WTC11 (cell line): Measurements from ENCODE around the gene GARNL3.

Source experiments
- NFATC4 ChIP-seq: fragments of 250-450 bp; sonication (Bioruptor Pico); IDR thresholded peaks from 2 replicates; pipeline ENCODE4 v1.9.0; 2021; ENCODE audit warnings: mild to moderate bottlenecking
- PREB ChIP-seq: sonication (generic); formaldehyde crosslinking; IDR thresholded peaks from 2 replicates; pipeline ENCODE4 v1.8.1; 2022; ENCODE audit warnings: mild to moderate bottlenecking, missing genetic modification reagents, moderate library complexity, borderline replicate concordance

DNA sequence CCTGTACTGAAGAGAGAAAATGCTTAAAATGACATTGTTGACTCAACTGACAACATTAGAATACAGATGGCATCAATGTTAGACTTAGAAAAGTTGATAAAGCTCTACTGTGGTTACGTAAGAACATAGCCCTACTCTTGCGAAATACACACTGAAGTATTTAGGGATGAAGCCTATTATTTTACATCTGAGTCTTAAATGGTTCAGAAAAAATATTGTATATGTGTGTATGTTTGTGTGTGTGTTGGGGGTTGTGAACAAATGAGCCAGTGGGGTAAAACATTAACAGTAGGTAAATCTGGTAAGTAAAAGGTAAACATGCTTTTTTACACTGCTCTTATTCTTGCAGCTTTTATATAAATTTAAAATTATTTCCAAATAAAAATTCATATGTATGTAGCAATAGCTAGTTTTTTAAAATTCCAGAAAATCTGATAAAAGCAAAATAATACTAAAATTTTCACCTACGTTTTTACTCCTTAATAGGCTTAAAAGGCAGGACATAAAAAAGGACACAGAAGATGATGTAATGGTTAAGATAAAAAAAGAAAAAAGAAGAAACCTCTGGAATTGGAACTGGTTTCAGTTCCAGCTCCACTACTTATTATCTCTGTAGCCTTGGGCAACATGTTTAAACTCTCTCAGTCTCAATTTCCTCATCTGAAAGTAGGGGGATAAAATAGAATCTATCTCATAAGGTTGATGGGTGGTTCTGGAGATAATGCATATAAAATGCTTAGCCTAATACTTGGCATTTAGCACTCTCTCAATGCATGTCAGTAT is 44.3 kb downstream of the GARNL3 start:
- TF ChIP-seq PREB (CRISPR knock-in tag) (no peak), NFATC4 (CRISPR knock-in tag) (no peak)
